Hypothalamus (tissue), 51 donors: Measurements from ENCODE around the gene CAMKK1.

ENCODE experiments used
- DNase-seq, 51 donors: peaks; one replicate each; lab custom pipeline; 2025; lab: John Stamatoyannopoulos, UW

CAMKK1 gene

GRCh38 chr17:3817851-3818605, 74.8 kb downstream of the CAMKK1 start:
- peak in 3 of 51 donors; percentile 9 to 24 (median 15) for DNase-seq

GRCh38 chr17:3815925-3816324, 76.9 kb downstream of the CAMKK1 start:
- DNase-seq: no peak

GRCh38 chr17:3815122-3815521, 77.7 kb downstream of the CAMKK1 start:
- no peak for DNase-seq

GRCh38 chr17:3814361-3814760, 78.5 kb downstream of the CAMKK1 start:
- DNase-seq: no peak

GRCh38 chr17:3813171-3813570, 79.7 kb downstream of the CAMKK1 start:
- DNase-seq: no peak

GRCh38 chr17:3812771-3813170, 80.1 kb downstream of the CAMKK1 start:
- no peak for DNase-seq

- no peak for DNase-seq
Measured at GRCh38 chr17:3812284-3812683, 80.6 kb downstream of the CAMKK1 start.
